ENCODE measurements around the gene TAF11L10. TPM values are rescaled to one million over a fixed set of nuclear protein-coding genes. Genes with fewer than 3 reads are reported as not detected.
"Not testable (repeated sequence)": the region's sequence is repeated elsewhere in the genome, so short reads cannot be mapped to it uniquely, and the experiment has no call there.

TAF11L10 gene
- total RNA-seq (2021; ENCODE audit: unreplicated experiment) = not detected
- not detected for polyA plus RNA-seq (2012; ENCODE audit: insufficient read length)
- not detected for Bru-seq, nascent RNA
- BruChase-seq, experiment 1, labeled RNA remaining after a 2-hour chase = not detected
- BruChase-seq, experiment 2, labeled RNA remaining after a 6-hour chase = not detected
- long read RNA-seq = 0 reads

DNA sequence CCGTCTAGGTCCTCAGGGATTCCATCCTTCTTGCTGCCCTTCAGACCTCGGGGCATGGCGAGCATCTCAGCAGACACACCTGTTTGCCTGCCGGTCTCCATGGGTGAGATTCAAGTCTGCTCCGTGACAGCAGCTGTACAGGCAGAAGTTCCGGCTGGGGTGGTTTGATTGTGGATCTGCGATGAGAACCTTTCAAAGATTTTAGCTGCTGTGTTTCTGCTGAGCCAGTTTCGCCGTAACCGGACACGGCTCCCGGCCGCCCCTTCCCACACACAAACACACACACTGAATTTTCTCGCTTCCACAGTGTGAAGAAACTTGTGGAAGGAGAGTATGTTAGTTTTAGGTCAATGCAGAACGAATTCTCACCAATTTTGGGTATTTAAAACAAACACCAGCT, at the start of gene TAF11L10:
Gene TAF11L10 (minus strand): TSS at position 101 of the 400 bp plus-strand sequence.
- BruUV-seq (replicated peaks); POLR2A ChIA-PET; H3K4me3 ChIP-seq (ENCODE audit: low read depth in 2 of 2, low read length in 2 of 2); H3K36me3 ChIP-seq (ENCODE audit: control insufficient read depth, insufficient read depth, low read length); CTCF ChIA-PET; H3K4me1 ChIP-seq (ENCODE audit: control insufficient read depth, insufficient read depth, low read length); ATAC-seq; DNase-seq (ENCODE audit: low read depth, low spot score); H3K9me3 ChIP-seq (ENCODE audit: control insufficient read depth, insufficient read depth, low read depth, low read length); in situ Hi-C loops (cut with HindIII; ENCODE audit: low pct_unique_long_range_greater_than_20kb, low sequenced_read_pairs); H3K27ac ChIP-seq (ENCODE audit: low read length); intact Hi-C loops (cut with micrococcal nuclease; ENCODE audit: unreplicated experiment); H3K27me3 ChIP-seq (ENCODE audit: control insufficient read depth, insufficient read depth, low read length): not testable (repeated sequence)

GRCh38 chr5:17634160-17634559, 36.5 kb upstream of the TAF11L10 start, which contains the start of gene TAF11L14:
TSS of gene TAF11L14 (plus strand) at chr5:17634460.
- ATAC-seq (no peak), DNase-seq (ENCODE audit: low read depth, low spot score) (no peak)
- Histone ChIP-seq H3K36me3 (ENCODE audit: control insufficient read depth, insufficient read depth, low read length) (no peaks in the 10 kb centered on the region), H3K9me3 (ENCODE audit: control insufficient read depth, insufficient read depth, low read depth, low read length) (no peaks in the 10 kb centered on the region), H3K27me3 (ENCODE audit: control insufficient read depth, insufficient read depth, low read length) (no peaks in the 10 kb centered on the region), H3K4me3 (ENCODE audit: low read depth in 2 of 2, low read length in 2 of 2) (no peak within 1 kb of the TSS), H3K27ac (ENCODE audit: low read length) (no peak within 1 kb of the TSS), H3K4me1 (ENCODE audit: control insufficient read depth, insufficient read depth, low read length) (no peaks in the 10 kb centered on the region)
- BruUV-seq (replicated peaks) = no TSS peak
- in situ Hi-C loops (cut with HindIII; ENCODE audit: low pct_unique_long_range_greater_than_20kb, low sequenced_read_pairs) (no loop called here), intact Hi-C loops (cut with micrococcal nuclease; ENCODE audit: unreplicated experiment) (no loop called here)
- ChIA-PET CTCF (no interaction called here), POLR2A (no interaction called here)
- TF ChIP-seq POLR2AphosphoS5 (IDR thresholded peaks at IDR 0.05; ENCODE audit: low read depth, low read length) (no peak), TCF7L2 (IDR thresholded peaks at IDR 0.05; ENCODE audit: low read depth, low read length) (no peak)

- H3K9me3 ChIP-seq (ENCODE audit: control insufficient read depth, insufficient read depth, low read depth, low read length); in situ Hi-C loops (cut with HindIII; ENCODE audit: low pct_unique_long_range_greater_than_20kb, low sequenced_read_pairs); H3K27me3 ChIP-seq (ENCODE audit: control insufficient read depth, insufficient read depth, low read length); BruUV-seq (replicated peaks); H3K27ac ChIP-seq (ENCODE audit: low read length); ATAC-seq; CTCF ChIA-PET; DNase-seq (ENCODE audit: low read depth, low spot score); POLR2A ChIA-PET; H3K36me3 ChIP-seq (ENCODE audit: control insufficient read depth, insufficient read depth, low read length); H3K4me1 ChIP-seq (ENCODE audit: control insufficient read depth, insufficient read depth, low read length); intact Hi-C loops (cut with micrococcal nuclease; ENCODE audit: unreplicated experiment); H3K4me3 ChIP-seq (ENCODE audit: low read depth in 2 of 2, low read length in 2 of 2): not testable (repeated sequence)
Measured at GRCh38 chr5:17631788-17632187, 34.2 kb upstream of the TAF11L10 start, which contains the start of gene TAF11L13. TSS of gene TAF11L13 (plus strand) at chr5:17632088.

GRCh38 chr5:17625686-17626085, 28.1 kb upstream of the TAF11L10 start:
- intact Hi-C loops (cut with micrococcal nuclease; ENCODE audit: unreplicated experiment) (no loop called here), in situ Hi-C loops (cut with HindIII; ENCODE audit: low pct_unique_long_range_greater_than_20kb, low sequenced_read_pairs) (no loop called here)
- Histone ChIP-seq H3K4me1 (ENCODE audit: control insufficient read depth, insufficient read depth, low read length) (no peaks in the 10 kb centered on the region), H3K9me3 (ENCODE audit: control insufficient read depth, insufficient read depth, low read depth, low read length) (no peaks in the 10 kb centered on the region), H3K4me3 (ENCODE audit: low read depth in 2 of 2, low read length in 2 of 2) (no peak overlapping the region), H3K36me3 (ENCODE audit: control insufficient read depth, insufficient read depth, low read length) (no peaks in the 10 kb centered on the region), H3K27ac (ENCODE audit: low read length) (no peak overlapping the region), H3K27me3 (ENCODE audit: control insufficient read depth, insufficient read depth, low read length) (no peaks in the 10 kb centered on the region)
- no TSS peak for BruUV-seq (replicated peaks)
- ATAC-seq (no peak), DNase-seq (ENCODE audit: low read depth, low spot score) (no peak)
- TF ChIP-seq TCF7L2 (IDR thresholded peaks at IDR 0.05; ENCODE audit: low read depth, low read length) = no peak
- TF ChIP-seq, protein P1, sequence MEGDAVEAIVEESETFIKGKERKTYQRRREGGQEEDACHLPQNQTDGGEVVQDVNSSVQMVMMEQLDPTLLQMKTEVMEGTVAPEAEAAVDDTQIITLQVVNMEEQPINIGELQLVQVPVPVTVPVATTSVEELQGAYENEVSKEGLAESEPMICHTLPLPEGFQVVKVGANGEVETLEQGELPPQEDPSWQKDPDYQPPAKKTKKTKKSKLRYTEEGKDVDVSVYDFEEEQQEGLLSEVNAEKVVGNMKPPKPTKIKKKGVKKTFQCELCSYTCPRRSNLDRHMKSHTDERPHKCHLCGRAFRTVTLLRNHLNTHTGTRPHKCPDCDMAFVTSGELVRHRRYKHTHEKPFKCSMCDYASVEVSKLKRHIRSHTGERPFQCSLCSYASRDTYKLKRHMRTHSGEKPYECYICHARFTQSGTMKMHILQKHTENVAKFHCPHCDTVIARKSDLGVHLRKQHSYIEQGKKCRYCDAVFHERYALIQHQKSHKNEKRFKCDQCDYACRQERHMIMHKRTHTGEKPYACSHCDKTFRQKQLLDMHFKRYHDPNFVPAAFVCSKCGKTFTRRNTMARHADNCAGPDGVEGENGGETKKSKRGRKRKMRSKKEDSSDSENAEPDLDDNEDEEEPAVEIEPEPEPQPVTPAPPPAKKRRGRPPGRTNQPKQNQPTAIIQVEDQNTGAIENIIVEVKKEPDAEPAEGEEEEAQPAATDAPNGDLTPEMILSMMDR (IDR thresholded peaks at IDR 0.05) = no peak
- TF ChIP-seq REST (IDR thresholded peaks at IDR 0.05; ENCODE audit: insufficient read depth in 1 of 2, low read depth in 2 of 2, low read length in 1 of 2) = no peak
- no peak for TF ChIP-seq SIN3A (IDR thresholded peaks at IDR 0.05; ENCODE audit: borderline replicate concordance, insufficient read depth, low read depth, low read length)
- CTCF ChIA-PET = no interaction called here
- POLR2A ChIA-PET = no interaction called here
